Heart right ventricle (tissue), 16 donors: Measurements from ENCODE around the gene TPBGL. TPM values are rescaled to one million over a fixed set of nuclear protein-coding genes. Genes with fewer than 3 reads are reported as not detected.

Experiments used
- ATAC-seq, 8 donors: fragments of 200-7000 bp; cut with Tn5 transposase; one replicate each; pipeline ENCODE4 v1.9.1; 2020; ENCODE audit warnings: mild to moderate bottlenecking in 8 of 8, moderate library complexity in 8 of 8, moderate number of reproducible peaks in 1 of 8
- DNase-seq, 2 donors: peaks; one replicate each; pipeline ENCODE4 v3.0.0-alpha.2; 2020
- H3K27ac ChIP-seq, 10 donors: fragments of 200-600 bp; sonication (generic) in 2 of 10; one replicate each; pipeline versions ENCODE4 v1.5.0 to v1.8.0; 2020 to 2022; ENCODE audit warnings: mild to moderate bottlenecking in 3 of 10
- H3K27me3 ChIP-seq, 7 donors: fragments of 200-600 bp; one replicate each; pipeline ENCODE4 v1.8.0; 2021 to 2022; ENCODE audit warnings: mild to moderate bottlenecking in 2 of 7
- H3K36me3 ChIP-seq, 9 donors: fragments of 200-600 bp; sonication (generic) in 1 of 9; one replicate each; pipeline versions ENCODE4 v1.5.0 to v1.8.0; 2020 to 2022; ENCODE audit warnings: mild to moderate bottlenecking in 2 of 9
- H3K4me1 ChIP-seq, 9 donors: fragments of 200-600 bp; sonication (generic) in 1 of 9; one replicate each; pipeline versions ENCODE4 v1.5.0 to v1.8.0; 2020 to 2022; ENCODE audit warnings: mild to moderate bottlenecking in 4 of 9
- H3K4me3 ChIP-seq, 10 donors: fragments of 200-600 bp; sonication (generic) in 2 of 10; one replicate each; pipeline versions ENCODE4 v1.5.0 to v1.8.0; 2020 to 2022; ENCODE audit warnings: mild to moderate bottlenecking in 7 of 10, moderate library complexity in 2 of 10
- H3K9me3 ChIP-seq, 11 donors: fragments of 200-600 bp in 10 of 11; sonication (generic) in 2 of 11; one replicate each; pipeline versions ENCODE4 v1.5.0 to v1.8.0; 2013 to 2022; ENCODE audit warnings: mild to moderate bottlenecking in 2 of 11, control low read depth in 1 of 11, moderate library complexity in 1 of 11
- WGBS, 2 donors: extraction: QIAGEN DNeasy Blood & Tissue Kit; methylation state at CpG; one replicate each; pipeline ENCODE4 v1.1.7; 2013; ENCODE audit warnings: inconsistent platforms in 1 of 2; 5-methylcytosine and 5-hydroxymethylcytosine counted together
- intact Hi-C, 10 donors: fragments of 100-400 bp; cut with DNase I; formaldehyde crosslinking; loops; one replicate each; pipeline versions ENCODE4 v1.11.1 to v1.14.2; 2022
- polyA plus RNA-seq, 2 donors: library from polyadenylated mRNA; stranded (reverse); fragments of 200-250 nt; gene quantifications; one replicate each; pipeline ENCODE4 v1.2.3, GENCODE V29; 2013
- total RNA-seq, 10 donors: library from RNA; stranded (reverse); fragmentation: NEBNext Ultra II Directional in 3 of 10; extraction: Animal tissue kit (Norgen Biotek cat#: 25700) in 3 of 10; gene quantifications; one replicate each; pipeline versions ENCODE4 v1.2.1 to v1.2.4, GENCODE V29; 2021 to 2023
- TF ChIP-seq, protein P1 (sequence below), 9 donors: fragments of 200-600 bp; sonication (generic) in 2 of 9; IDR thresholded peaks; one replicate each; pipeline versions ENCODE4 v1.5.0 to v1.8.0; 2021 to 2022; ENCODE audit warnings: antibody characterized with exemption in 9 of 9, mild to moderate bottlenecking in 5 of 9, moderate library complexity in 1 of 9
- donor health status: Arrhythmogenic right ventricular cardiomyopathy.
- donor health status: ischemic (EF 13 %, LVEDD 7.1; RV severe dilation, severe dysfunction).
- donor health status: healthy with polysubstance abuse.
- donor health status: DM: no; HTN: yes; CAD: no.
- donor health status: DM: no; HTN: no; CAD: no.
- donor health status: ischemic (EF 25% LVEDD 6.9; RV normal size, moderate dysfunction).
- donor health status: ischemic (EF 25% LVEDD 5.7; RV mildly dilated, moderate dysfunction).
- donor health status: healthy.
- donor health status: DM: yes; HTN: yes; CAD: no.
- donor health status: Ischemic cardiomyopathy.
- donor health status: ischemic (EF 35%, LVEDD 5.7; RV mildly dilated, moderate dysfunction).
- donor health status: nonischemic (EF 11% LVEDD 7.7; RV severe dilation, severe dysfunction).
- donor health status: DM: yes; HTN: yes; CAD: no.
- donor health status: PGD.
- donor health status: ischemic (EF 29% LVEDD 5.4; RV normal size, mild dysfunction).
- donor health status: nonischemic (EF 23%, LVEDD 6.1; RV moderate dilation, normal function).

Gene TPBGL
- total and polyA plus RNA-seq, 12 donors = 0.07 to 0.37 (median 0.16) TPM; not detected in 5

DNA sequence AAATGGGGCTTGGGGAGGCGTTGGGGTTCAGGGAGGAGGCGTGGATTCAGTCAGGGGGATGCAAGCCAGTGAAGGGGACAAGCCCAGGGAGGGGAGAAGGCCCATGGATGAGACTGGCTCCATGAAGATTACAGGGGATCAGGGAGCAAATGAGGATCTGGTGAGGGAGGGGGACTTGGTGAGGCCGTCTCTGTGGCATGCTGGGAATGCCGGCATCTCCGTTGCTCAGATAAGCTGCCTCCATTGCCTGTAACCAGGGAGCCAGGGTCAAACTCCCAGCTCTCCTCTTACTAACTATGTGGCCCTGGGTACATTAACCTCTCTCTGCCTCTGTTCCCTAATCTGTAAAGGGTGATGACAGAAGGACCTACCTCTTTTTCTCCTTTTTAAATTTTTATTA is 38.7 kb downstream of the TPBGL start:
- H3K36me3 ChIP-seq = peaks cover 0 to 98% (median 29%) of the 10 kb centered on the region in 9 donors
- no peaks in the 10 kb centered on the region for H3K9me3 ChIP-seq
- WGBS, 2 donors = 66 to 75% methylated on average over 5 of the region's 5 CpGs
- H3K4me3 ChIP-seq = no peak overlapping the region
- peak in 1 of 8 donors; percentile 27 for ATAC-seq
- TF ChIP-seq, protein P1, sequence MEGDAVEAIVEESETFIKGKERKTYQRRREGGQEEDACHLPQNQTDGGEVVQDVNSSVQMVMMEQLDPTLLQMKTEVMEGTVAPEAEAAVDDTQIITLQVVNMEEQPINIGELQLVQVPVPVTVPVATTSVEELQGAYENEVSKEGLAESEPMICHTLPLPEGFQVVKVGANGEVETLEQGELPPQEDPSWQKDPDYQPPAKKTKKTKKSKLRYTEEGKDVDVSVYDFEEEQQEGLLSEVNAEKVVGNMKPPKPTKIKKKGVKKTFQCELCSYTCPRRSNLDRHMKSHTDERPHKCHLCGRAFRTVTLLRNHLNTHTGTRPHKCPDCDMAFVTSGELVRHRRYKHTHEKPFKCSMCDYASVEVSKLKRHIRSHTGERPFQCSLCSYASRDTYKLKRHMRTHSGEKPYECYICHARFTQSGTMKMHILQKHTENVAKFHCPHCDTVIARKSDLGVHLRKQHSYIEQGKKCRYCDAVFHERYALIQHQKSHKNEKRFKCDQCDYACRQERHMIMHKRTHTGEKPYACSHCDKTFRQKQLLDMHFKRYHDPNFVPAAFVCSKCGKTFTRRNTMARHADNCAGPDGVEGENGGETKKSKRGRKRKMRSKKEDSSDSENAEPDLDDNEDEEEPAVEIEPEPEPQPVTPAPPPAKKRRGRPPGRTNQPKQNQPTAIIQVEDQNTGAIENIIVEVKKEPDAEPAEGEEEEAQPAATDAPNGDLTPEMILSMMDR (IDR thresholded peaks at IDR 0.05) = no peak
- intact Hi-C loops = loop anchor here in 1 of 10 donors (10.0 kb wide), 1 partner anchor 256 kb away; no protein-coding TSS in a partner anchor
- no peaks in the 10 kb centered on the region for H3K27me3 ChIP-seq
- DNase-seq = no peak
- H3K4me1 ChIP-seq = peaks cover 0 to 31% (median 19%) of the 10 kb centered on the region in 9 donors
- peak overlapping the region in 1 of 10 donors; percentile 53 for H3K27ac ChIP-seq

DNA sequence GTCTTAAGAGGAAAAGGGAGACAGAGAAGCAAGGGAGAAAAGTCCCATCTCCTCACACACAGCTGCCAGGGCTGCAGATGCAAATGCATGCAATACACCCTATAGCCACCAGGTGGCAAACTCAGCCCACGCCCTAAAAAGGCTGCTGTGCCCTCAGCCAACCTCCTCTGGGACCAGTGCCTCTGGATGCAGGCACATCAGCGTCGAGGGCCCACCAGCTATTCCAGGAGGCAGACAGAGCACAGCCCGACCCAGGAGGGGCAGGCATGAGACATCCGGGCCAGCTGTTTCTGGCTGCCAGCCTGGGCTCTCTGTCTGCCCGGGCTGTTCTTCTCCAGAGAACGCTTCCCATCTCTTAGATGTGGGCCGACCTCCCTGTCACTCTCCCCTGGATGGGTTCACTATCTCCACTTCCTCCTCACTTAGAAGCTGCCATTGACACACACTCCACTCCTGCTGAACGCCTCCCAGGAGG is 39.7 kb downstream of the TPBGL start:
- ATAC-seq (peak; percentile 60 to 88 (median 82)), DNase-seq (peak; percentile 66 to 84)
- WGBS, 2 donors = 5 to 9% methylated on average over 9 of the region's 9 CpGs

DNA sequence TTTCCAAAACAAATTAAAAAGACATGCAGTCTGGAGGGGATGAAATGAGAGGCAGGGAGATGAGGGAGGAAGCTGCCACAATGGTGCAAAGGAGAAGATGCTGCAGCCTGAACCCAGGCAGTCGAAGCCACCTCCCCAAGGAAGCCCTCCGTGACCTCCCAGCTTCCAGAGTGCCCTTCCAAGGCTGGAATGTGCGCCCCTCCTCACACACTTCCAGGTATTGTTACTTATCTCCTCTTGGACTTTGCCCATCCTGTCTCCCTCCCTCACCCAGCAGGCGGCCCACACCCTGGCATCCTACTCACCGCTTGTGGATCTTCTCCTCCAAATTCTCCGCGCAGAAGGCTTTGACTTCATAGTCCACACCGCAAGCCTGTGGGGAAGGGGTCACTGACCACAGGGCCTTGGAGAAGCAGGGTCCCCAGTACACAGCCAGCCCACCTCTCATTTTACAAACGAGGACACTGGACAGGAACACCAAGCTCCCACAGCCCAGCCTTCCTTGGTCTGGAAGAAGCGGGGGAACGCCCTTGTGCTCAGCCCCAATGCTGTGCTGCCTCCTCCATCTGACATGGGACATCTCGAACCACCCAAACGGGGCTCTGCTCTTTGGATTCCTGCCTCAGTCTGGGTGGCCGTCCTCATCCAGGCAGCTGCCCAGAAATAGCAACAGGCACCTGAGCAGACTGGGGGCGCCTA is 40.3 kb downstream of the TPBGL start:
- intact Hi-C loops = loop anchor here (1.0 to 10.0 kb wide), 8 partner anchors 46 to 254 kb away; partner anchors contain the start of gene GDPD5 (in 1 of the 10)
- ATAC-seq (peak in 6 of 8 donors; percentile 5 to 31 (median 11)), DNase-seq (no peak)
- Histone ChIP-seq H3K27ac (peak overlapping the region in 7 of 10 donors; percentile 1 to 58 (median 20)), H3K4me3 (no peak overlapping the region), H3K4me1 (peaks cover 0 to 25% (median 19%) of the 10 kb centered on the region in 9 donors), H3K36me3 (peaks cover 0 to 99% (median 29%) of the 10 kb centered on the region in 9 donors), H3K27me3 (no peaks in the 10 kb centered on the region), H3K9me3 (no peaks in the 10 kb centered on the region)
- WGBS, 2 donors = 72 to 77% methylated on average over 15 of the region's 15 CpGs
- TF ChIP-seq, protein P1 (IDR thresholded peaks at IDR 0.05) = no peak

More for the DNA sequence above, 39.7 kb downstream of the TPBGL start:
- Histone ChIP-seq H3K4me3 (no peak overlapping the region), H3K27me3 (no peaks in the 10 kb centered on the region), H3K27ac (peak overlapping the region in 8 of 10 donors; percentile 1 to 58 (median 21)), H3K4me1 (peaks cover 0 to 28% (median 19%) of the 10 kb centered on the region in 9 donors), H3K9me3 (no peaks in the 10 kb centered on the region), H3K36me3 (peaks cover 0 to 99% (median 29%) of the 10 kb centered on the region in 9 donors)
- TF ChIP-seq, protein P1 (IDR thresholded peaks at IDR 0.05) = peak; percentile 96 to 99 (median 98)
- intact Hi-C loops = loop anchor here (1.0 to 10.0 kb wide), 8 partner anchors 47 to 255 kb away; partner anchors contain the start of gene GDPD5 (in 1 of the 10)

DNA sequence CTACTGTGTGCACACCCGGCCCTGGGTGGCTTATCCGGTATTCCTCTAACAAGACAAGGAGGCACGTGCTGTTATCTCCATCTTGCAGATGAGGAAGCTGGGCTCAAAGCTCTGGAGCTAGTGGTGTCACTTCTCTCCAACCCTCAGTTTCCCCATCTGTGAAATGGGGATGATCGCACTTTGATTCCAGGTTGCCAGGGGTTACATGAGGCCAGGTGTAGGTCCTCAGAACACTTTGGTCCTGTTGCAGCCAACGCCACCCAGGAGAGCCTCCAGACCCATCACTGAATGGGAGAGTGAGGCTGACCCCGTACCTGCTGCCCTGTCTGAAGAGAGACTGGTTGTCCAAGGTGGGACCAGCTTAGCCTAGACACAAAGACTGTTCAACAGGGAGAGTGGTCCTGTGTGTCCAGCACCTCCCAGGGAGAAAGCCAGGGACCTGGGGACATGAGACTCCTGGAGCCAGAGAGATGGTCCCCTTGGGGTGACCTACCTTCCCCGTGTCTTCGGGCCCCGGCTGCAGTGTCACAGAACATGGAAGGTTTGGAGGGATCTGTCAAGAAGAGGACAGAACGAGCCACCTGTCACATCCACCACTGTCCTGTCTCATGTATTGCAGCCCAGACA is 41.0 kb downstream of the TPBGL start:
- Histone ChIP-seq H3K36me3 (peaks cover 0 to 99% (median 26%) of the 10 kb centered on the region in 9 donors), H3K27me3 (no peaks in the 10 kb centered on the region), H3K27ac (peak overlapping the region in 5 of 10 donors; percentile 1 to 58 (median 35)), H3K4me1 (peaks cover 0 to 25% (median 17%) of the 10 kb centered on the region in 9 donors), H3K4me3 (no peak overlapping the region), H3K9me3 (no peaks in the 10 kb centered on the region)
- TF ChIP-seq, protein P1 (IDR thresholded peaks at IDR 0.05) = no peak
- no peak for ATAC-seq
- intact Hi-C loops = loop anchor here in 8 of 10 donors (2.0 to 10.0 kb wide), 6 partner anchors 46 to 253 kb away; partner anchors contain the start of gene GDPD5 (in 1 of the 8)
- no peak for DNase-seq
- 86 to 90% methylated on average over 10 of the region's 10 CpGs for WGBS, 2 donors
